ENCODE data around the gene MOCOS. TPM values are rescaled to one million over a fixed set of nuclear protein-coding genes. Genes with fewer than 3 reads are reported as not detected.

The MOCOS gene
- total RNA-seq, 2 experiments from 2014 or later, result 0.13 to 0.18 TPM

DNA sequence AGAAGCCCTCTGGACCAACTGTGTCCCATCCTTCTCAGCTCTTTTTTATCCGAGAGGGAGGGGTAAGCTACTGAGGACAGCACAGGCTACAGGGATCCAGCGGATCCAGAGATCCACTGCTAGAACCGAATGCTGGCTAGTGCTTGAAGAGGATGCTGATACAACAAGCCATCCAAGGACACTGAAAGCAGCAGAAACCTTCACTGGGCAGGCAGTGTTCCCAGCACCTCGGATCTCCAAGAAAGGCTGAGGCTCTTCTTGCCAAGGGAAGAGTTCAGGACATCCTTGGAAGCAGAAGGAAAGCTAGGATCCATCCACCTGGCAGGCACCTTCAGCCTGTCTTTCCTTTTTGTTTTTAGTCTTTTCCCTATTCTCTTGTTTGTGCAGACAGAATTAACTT is 97.0 kb downstream of the MOCOS start:
- POLR2A ChIA-PET, result no interaction called here
- peaks cover 12% of the 10 kb centered on the region for H3K27me3 Mint-ChIP-seq
- CTCF ChIA-PET, result interaction anchor here (0.6 to 6.0 kb wide), 29 partner anchors 9 to 898 kb away, joined by 3 to 53 read pairs (median 4); partner anchors contain the start of gene SLC39A6

DNA sequence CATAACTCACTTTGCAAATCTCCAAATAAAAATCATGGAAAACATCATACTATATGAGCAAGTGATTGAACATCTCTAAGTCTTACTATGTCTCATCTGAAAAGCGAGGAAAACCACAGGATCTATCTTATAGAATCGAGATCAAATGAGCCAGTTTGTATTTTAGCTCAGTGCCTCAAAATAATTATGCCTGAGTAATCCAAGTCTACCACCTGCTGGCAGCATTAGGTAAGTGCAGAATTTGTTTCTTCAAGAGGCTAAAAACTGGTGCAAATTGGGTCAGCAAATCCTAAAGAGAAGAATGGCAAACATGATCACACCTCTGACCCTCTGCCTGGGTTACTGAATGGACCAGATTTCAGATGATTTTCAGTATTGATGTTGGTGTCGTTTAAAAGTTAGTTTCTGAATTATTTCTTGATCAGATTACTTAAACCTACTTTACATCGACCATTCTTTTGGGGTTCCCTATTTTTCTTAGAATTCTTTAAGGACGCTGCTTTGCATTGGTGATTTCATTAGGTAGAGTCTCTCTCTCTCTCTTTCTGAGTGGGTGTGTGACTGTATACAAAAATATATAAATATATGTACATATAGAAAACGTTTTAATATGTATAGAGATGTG is 97.5 kb downstream of the MOCOS start:
- peak; percentile 74 for ATAC-seq
- Mint-ChIP-seq H3K36me3 (ENCODE audit: low read depth) (no peaks in the 10 kb centered on the region), H3K4me3 (no peak overlapping the region), H3K9me3 (no peaks in the 10 kb centered on the region), H3K4me1 (ENCODE audit: low read depth) (no peaks in the 10 kb centered on the region), H3K27ac (no peak overlapping the region), H3K27me3 (peaks cover 15% of the 10 kb centered on the region)
- TF ChIP-seq, protein P1, sequence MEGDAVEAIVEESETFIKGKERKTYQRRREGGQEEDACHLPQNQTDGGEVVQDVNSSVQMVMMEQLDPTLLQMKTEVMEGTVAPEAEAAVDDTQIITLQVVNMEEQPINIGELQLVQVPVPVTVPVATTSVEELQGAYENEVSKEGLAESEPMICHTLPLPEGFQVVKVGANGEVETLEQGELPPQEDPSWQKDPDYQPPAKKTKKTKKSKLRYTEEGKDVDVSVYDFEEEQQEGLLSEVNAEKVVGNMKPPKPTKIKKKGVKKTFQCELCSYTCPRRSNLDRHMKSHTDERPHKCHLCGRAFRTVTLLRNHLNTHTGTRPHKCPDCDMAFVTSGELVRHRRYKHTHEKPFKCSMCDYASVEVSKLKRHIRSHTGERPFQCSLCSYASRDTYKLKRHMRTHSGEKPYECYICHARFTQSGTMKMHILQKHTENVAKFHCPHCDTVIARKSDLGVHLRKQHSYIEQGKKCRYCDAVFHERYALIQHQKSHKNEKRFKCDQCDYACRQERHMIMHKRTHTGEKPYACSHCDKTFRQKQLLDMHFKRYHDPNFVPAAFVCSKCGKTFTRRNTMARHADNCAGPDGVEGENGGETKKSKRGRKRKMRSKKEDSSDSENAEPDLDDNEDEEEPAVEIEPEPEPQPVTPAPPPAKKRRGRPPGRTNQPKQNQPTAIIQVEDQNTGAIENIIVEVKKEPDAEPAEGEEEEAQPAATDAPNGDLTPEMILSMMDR (IDR thresholded peaks at IDR 0.05), result peak; percentile 79
- intact Hi-C loops (cut with micrococcal nuclease), result loop anchor here (1.0 to 10.0 kb wide), 4 partner anchors 188 to 880 kb away; no protein-coding TSS in a partner anchor
- ChIA-PET CTCF (interaction anchor here (0.6 to 6.0 kb wide), 29 partner anchors 9 to 898 kb away, joined by 3 to 53 read pairs (median 4); partner anchors contain the start of gene SLC39A6), POLR2A (no interaction called here)
- peak; percentile 57 for DNase-seq

More for the DNA sequence above, 97.0 kb downstream of the MOCOS start:
- Mint-ChIP-seq H3K4me1 (ENCODE audit: low read depth) (no peaks in the 10 kb centered on the region), H3K36me3 (ENCODE audit: low read depth) (no peaks in the 10 kb centered on the region), H3K4me3 (no peak overlapping the region), H3K27ac (no peak overlapping the region), H3K9me3 (no peaks in the 10 kb centered on the region)
- DNase-seq (no peak), ATAC-seq (no peak)
- intact Hi-C loops (cut with micrococcal nuclease), result loop anchor here (1.0 to 10.0 kb wide), 4 partner anchors 188 to 879 kb away; no protein-coding TSS in a partner anchor
- TF ChIP-seq, protein P1 (IDR thresholded peaks at IDR 0.05), result no peak

DNA sequence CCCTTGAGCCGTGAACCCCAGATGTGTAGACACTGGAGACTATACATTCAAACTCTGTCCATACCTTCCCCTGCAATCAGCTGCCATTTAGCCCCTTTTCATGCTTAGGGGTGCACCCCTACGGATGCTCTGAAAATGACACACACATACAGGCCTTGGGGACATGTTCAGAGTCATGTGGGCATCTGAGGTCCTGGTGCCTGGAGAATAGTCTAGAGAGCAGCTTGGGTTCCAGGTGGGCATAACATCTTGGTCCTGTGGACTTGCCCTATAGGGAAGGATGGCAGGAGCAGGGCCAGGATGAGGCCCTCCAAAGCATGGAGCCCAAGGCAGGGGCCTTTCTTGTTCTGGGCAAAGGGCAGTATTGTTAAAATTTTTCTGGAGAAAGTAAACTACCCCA is 100.4 kb downstream of the MOCOS start:
- ChIA-PET CTCF (interaction anchor here (0.7 to 1.5 kb wide), 3 partner anchors 14 to 192 kb away, joined by 3 to 5 read pairs (median 3); no protein-coding TSS in a partner anchor), POLR2A (no interaction called here)
- Mint-ChIP-seq H3K4me1 (ENCODE audit: low read depth) (no peaks in the 10 kb centered on the region), H3K27me3 (peaks cover 14% of the 10 kb centered on the region), H3K9me3 (no peaks in the 10 kb centered on the region), H3K36me3 (ENCODE audit: low read depth) (no peaks in the 10 kb centered on the region), H3K27ac (no peak overlapping the region), H3K4me3 (no peak overlapping the region)
- TF ChIP-seq, protein P1 (IDR thresholded peaks at IDR 0.05), result no peak
- intact Hi-C loops (cut with micrococcal nuclease), result loop anchor here (10.0 kb wide), 1 partner anchor 883 kb away; no protein-coding TSS in a partner anchor
- DNase-seq, result no peak
- ATAC-seq, result no peak

DNA sequence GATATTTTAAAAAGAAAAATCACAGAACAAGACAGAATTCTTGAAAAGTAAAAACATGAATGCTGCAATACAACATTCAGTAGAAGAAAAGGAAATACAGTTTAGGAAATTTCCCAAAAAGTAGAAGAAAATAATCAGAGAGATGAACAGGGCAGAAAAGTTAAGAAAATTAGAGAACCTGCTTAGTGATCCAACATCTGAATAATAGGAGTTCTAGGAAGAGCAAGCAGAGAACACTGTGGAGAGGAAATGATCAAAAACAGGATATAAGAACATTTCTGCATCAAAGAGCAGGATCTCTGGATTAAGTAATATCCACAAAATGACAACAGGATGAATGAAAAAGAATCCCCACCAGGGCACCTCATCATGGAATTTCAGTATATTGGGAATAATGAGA is 101.4 kb downstream of the MOCOS start:
- no peaks in the 10 kb centered on the region for H3K36me3 Mint-ChIP-seq (ENCODE audit: low read depth)

More for the DNA sequence above, 101.4 kb downstream of the MOCOS start:
- ChIA-PET POLR2A (no interaction called here), CTCF (interaction anchor here (0.7 to 1.5 kb wide), 3 partner anchors 13 to 193 kb away, joined by 3 to 5 read pairs (median 3); no protein-coding TSS in a partner anchor)
- H3K27me3 Mint-ChIP-seq, result peaks cover 14% of the 10 kb centered on the region
- DNase-seq, result no peak
- H3K4me1 Mint-ChIP-seq (ENCODE audit: low read depth), result no peaks in the 10 kb centered on the region
- no peak for ATAC-seq
- H3K4me3 Mint-ChIP-seq, result no peak overlapping the region
- intact Hi-C loops (cut with micrococcal nuclease), result loop anchor here (10.0 kb wide), 1 partner anchor 884 kb away; no protein-coding TSS in a partner anchor
- TF ChIP-seq, protein P1 (IDR thresholded peaks at IDR 0.05), result no peak
- H3K27ac Mint-ChIP-seq, result no peak overlapping the region
- H3K9me3 Mint-ChIP-seq, result no peaks in the 10 kb centered on the region

Measured in activated CD8-positive, alpha-beta T cell treated with anti-CD3 and anti-CD28 coated beads for 36 hours (primary cell).